ENCODE data around the gene ADD2.

GRCh38 chr2:70663411-70663810, 104.6 kb downstream of the ADD2 start:
- TF ChIP-seq CTCF (conservative IDR thresholded peaks at IDR 0.05; ENCODE audit: low read depth in 2 of 2) (no peak), POLR2AphosphoS5 (IDR thresholded peaks at IDR 0.05; ENCODE audit: low read depth) (no peak), EZH2phosphoT487 (IDR thresholded peaks at IDR 0.05; ENCODE audit: unreplicated experiment) (no peak)

Measured in GM23338 (cell line).